CD4-positive, alpha-beta T cell treated with Interferon alpha-2 for 1 hour (primary cell): ENCODE measurements around the gene EEF1E1.

Experiments
- DNase-seq, 2 donors: peaks; one replicate each; pipeline ENCODE4 v3.0.0-alpha.2; 2020 to 2022

EEF1E1 gene

GRCh38 chr6:8087870-8088754, 14.2 kb downstream of the EEF1E1 start:
- no peak for DNase-seq

- DNase-seq = no peak
Measured at GRCh38 chr6:8086755-8087306, 15.5 kb downstream of the EEF1E1 start.

- DNase-seq = peak in 1 of 2 donors; percentile 45
Measured at GRCh38 chr6:8085053-8085511, 17.3 kb downstream of the EEF1E1 start.

- DNase-seq = no peak
Measured at GRCh38 chr6:8084586-8084985, 17.8 kb downstream of the EEF1E1 start.

GRCh38 chr6:8082954-8083858, 19.1 kb downstream of the EEF1E1 start:
- no peak for DNase-seq

GRCh38 chr6:8082572-8082953, 19.8 kb downstream of the EEF1E1 start:
- DNase-seq = no peak

- DNase-seq = no peak
Measured at GRCh38 chr6:8080362-8081151, 21.8 kb downstream of the EEF1E1 start.

GRCh38 chr6:8079126-8079525, 23.2 kb downstream of the EEF1E1 start:
- no peak for DNase-seq

- no peak for DNase-seq
Measured at GRCh38 chr6:8077991-8078390, 24.4 kb downstream of the EEF1E1 start.

GRCh38 chr6:8075704-8076103, 26.6 kb downstream of the EEF1E1 start:
- DNase-seq = no peak

- no peak for DNase-seq
Measured at GRCh38 chr6:8075185-8075584, 27.2 kb downstream of the EEF1E1 start.

- DNase-seq = no peak
Measured at GRCh38 chr6:8074213-8074612, 28.1 kb downstream of the EEF1E1 start.

- no peak for DNase-seq
Measured at GRCh38 chr6:8073758-8074157, 28.6 kb downstream of the EEF1E1 start.

GRCh38 chr6:8070718-8071117, 31.6 kb downstream of the EEF1E1 start:
- DNase-seq = no peak

GRCh38 chr6:8069631-8070284, 32.6 kb downstream of the EEF1E1 start:
- DNase-seq = no peak

- no peak for DNase-seq
Measured at GRCh38 chr6:8069151-8069550, 33.2 kb downstream of the EEF1E1 start.

GRCh38 chr6:8066108-8066507, 36.2 kb downstream of the EEF1E1 start:
- no peak for DNase-seq

GRCh38 chr6:8065519-8065911, 36.8 kb downstream of the EEF1E1 start:
- no peak for DNase-seq

GRCh38 chr6:8064638-8065518, 37.5 kb downstream of the EEF1E1 start:
- no peak for DNase-seq

GRCh38 chr6:8063761-8064637, 38.3 kb downstream of the EEF1E1 start, which contains the start of gene BLOC1S5:
BLOC1S5 (minus strand) TSS chr6:8064389; CDS start chr6:8064376, 13 bp downstream.
- DNase-seq = peak; percentile 96 to 97
